Neural cell (in vitro differentiated cells): ENCODE measurements around the gene ARHGEF4.

Source experiments
- CTCF ChIP-seq: fragments of 450-650 bp; IDR thresholded peaks from 2 replicates; pipeline ENCODE4 v1.5.1; 2014; ENCODE audit warnings: antibody characterized with exemption, mild to moderate bottlenecking, moderate library complexity; ENCODE audit not compliant: poor library complexity, severe bottlenecking
- EP300 ChIP-seq: fragments of 450-650 bp; conservative IDR thresholded peaks from 2 replicates; pipeline ENCODE4 v1.6.1; 2014; ENCODE audit warnings: antibody characterized with exemption, mild to moderate bottlenecking, moderate library complexity; ENCODE audit not compliant: poor library complexity, severe bottlenecking
- EZH2 ChIP-seq: fragments of 200-600, 300-800 bp; shearing (Covaris generic), sonication (generic); IDR thresholded peaks from 2 replicates; pipeline ENCODE4 v1.6.1; 2014; ENCODE audit warnings: antibody characterized with exemption, low read length, borderline replicate concordance, mild to moderate bottlenecking; ENCODE audit not compliant: insufficient read depth, poor library complexity, severe bottlenecking
- POLR2AphosphoS5 ChIP-seq: IDR thresholded peaks from 2 replicates; pipeline ENCODE4 v1.6.1; 2012

GRCh38 chr2:130813722-130814121, 23.0 kb upstream of the ARHGEF4 start:
- TF ChIP-seq CTCF (no peak), EZH2 (no peak), POLR2AphosphoS5 (no peak), EP300 (no peak)
